ENCODE measurements around the gene YLPM1. TPM values are rescaled to one million over a fixed set of nuclear protein-coding genes. Genes with fewer than 3 reads are reported as not detected.

Gene YLPM1
- total and polyA plus RNA-seq, 10 of the 15 experiments (the other 5 are each of a cell fraction or from before 2014, with no cell fraction given): 11.1 to 48.2 (median 18.0) TPM

DNA sequence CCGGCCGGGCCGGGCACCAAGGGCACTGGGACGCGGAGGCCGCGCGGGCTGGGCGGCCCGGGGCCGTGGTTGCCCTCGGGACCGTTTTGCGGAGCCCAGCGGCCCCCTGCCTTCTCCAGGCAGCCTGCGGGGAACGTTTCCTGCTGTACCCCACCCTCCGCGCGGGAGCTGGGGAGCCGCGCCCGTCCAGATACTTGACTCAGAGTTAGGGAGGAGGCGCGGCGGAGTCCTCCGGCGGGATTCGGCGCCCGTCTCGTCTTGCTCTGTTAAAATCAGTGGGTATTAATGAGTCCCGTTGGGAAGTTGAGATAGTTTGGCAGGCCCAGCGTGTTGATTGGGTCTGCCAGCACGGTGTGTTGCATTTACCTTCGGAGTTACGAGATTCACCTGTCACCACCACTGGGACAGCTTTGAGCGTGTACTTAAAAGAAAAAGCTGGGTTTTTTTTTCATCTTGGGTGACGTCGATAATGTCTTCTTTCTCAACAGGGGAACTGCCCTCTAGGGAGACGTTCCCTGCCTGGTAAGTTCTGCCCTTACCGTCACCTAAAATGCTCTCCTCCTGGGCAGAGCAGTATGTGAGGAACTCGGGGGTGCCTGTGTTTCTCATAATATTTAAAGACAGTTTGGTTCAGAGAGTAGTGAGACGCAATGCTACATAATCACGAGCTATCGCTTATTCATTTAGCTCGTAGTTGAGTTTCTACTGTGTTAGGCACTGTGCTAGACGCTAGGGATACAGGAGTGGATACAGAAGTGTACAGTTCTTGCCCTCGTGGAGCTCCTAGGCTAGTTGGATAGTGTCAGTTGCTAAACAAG is 119.2 kb downstream of the YLPM1 start (continued):
- TF ChIP-seq RCOR1 (conservative IDR thresholded peaks at IDR 0.05; ENCODE audit: low read depth, low read length) (no peak), BCL11A (IDR thresholded peaks at IDR 0.05; ENCODE audit: low read depth, low read length) (0 out of 2 replicates have a peak, but pooled peaks have one; percentile 0), CHD2 (IDR thresholded peaks at IDR 0.05; ENCODE audit: borderline replicate concordance, low read depth, low read length) (no peak), TCF12 (IDR thresholded peaks at IDR 0.05; ENCODE audit: low read depth, low read length) (no peak), ZNF217 (IDR thresholded peaks at IDR 0.05) (no peak), NFIC (IDR thresholded peaks at IDR 0.05; ENCODE audit: low read depth, low read length) (no peak), ESRRA (IDR thresholded peaks at IDR 0.05; ENCODE audit: low read length) (no peak), MEF2B (IDR thresholded peaks at IDR 0.05; ENCODE audit: partially characterized antibody, poor library complexity, severe bottlenecking) (peak; percentile 16), NR2C1 (IDR thresholded peaks at IDR 0.05) (no peak), NFXL1 (IDR thresholded peaks at IDR 0.05; ENCODE audit: borderline replicate concordance) (0 out of 2 replicates have a peak, but pooled peaks have one; percentile 30), MXI1 (IDR thresholded peaks at IDR 0.05; ENCODE audit: low read depth, low read length) (0 out of 2 replicates have a peak, but pooled peaks have one; percentile 7), TBL1XR1 (IDR thresholded peaks at IDR 0.05; ENCODE audit: low read depth, low read length) (0 out of 2 replicates have a peak, but pooled peaks have one; percentile 13)
- TF ChIP-seq, protein P1, sequence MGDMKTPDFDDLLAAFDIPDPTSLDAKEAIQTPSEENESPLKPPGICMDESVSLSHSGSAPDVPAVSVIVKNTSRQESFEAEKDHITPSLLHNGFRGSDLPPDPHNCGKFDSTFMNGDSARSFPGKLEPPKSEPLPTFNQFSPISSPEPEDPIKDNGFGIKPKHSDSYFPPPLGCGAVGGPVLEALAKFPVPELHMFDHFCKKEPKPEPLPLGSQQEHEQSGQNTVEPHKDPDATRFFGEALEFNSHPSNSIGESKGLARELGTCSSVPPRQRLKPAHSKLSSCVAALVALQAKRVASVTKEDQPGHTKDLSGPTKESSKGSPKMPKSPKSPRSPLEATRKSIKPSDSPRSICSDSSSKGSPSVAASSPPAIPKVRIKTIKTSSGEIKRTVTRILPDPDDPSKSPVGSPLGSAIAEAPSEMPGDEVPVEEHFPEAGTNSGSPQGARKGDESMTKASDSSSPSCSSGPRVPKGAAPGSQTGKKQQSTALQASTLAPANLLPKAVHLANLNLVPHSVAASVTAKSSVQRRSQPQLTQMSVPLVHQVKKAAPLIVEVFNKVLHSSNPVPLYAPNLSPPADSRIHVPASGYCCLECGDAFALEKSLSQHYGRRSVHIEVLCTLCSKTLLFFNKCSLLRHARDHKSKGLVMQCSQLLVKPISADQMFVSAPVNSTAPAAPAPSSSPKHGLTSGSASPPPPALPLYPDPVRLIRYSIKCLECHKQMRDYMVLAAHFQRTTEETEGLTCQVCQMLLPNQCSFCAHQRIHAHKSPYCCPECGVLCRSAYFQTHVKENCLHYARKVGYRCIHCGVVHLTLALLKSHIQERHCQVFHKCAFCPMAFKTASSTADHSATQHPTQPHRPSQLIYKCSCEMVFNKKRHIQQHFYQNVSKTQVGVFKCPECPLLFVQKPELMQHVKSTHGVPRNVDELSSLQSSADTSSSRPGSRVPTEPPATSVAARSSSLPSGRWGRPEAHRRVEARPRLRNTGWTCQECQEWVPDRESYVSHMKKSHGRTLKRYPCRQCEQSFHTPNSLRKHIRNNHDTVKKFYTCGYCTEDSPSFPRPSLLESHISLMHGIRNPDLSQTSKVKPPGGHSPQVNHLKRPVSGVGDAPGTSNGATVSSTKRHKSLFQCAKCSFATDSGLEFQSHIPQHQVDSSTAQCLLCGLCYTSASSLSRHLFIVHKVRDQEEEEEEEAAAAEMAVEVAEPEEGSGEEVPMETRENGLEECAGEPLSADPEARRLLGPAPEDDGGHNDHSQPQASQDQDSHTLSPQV (IDR thresholded peaks at IDR 0.05): 0 out of 2 replicates have a peak, but pooled peaks have one; percentile 33
- TF ChIP-seq, protein P2, sequence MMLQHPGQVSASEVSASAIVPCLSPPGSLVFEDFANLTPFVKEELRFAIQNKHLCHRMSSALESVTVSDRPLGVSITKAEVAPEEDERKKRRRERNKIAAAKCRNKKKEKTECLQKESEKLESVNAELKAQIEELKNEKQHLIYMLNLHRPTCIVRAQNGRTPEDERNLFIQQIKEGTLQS (IDR thresholded peaks at IDR 0.05; ENCODE audit: borderline replicate concordance, extremely low read depth, low read depth, low read length): no peak
- TF ChIP-seq, protein P3, sequence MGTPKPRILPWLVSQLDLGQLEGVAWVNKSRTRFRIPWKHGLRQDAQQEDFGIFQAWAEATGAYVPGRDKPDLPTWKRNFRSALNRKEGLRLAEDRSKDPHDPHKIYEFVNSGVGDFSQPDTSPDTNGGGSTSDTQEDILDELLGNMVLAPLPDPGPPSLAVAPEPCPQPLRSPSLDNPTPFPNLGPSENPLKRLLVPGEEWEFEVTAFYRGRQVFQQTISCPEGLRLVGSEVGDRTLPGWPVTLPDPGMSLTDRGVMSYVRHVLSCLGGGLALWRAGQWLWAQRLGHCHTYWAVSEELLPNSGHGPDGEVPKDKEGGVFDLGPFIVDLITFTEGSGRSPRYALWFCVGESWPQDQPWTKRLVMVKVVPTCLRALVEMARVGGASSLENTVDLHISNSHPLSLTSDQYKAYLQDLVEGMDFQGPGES (IDR thresholded peaks at IDR 0.05): peak; percentile 29; the same call in 1 of the 2 replicates

Other genes starting within 250 kb of the YLPM1 start
Only the 7 nearest of the 8 such genes appear.
- gene LTBP2, start 151.1 kb upstream of the YLPM1 start, total RNA-seq (2014; rRNA removed): 0.06 and 0.16 TPM in 2 replicates
- gene LTBP2, start 151.1 kb upstream of the YLPM1 start, total RNA-seq (2014; rRNA removed; fragmentation: Illumina TruSeq; extraction: Trizol): under 0.01 TPM in 1 of 2 replicates, not detected in the other
- gene LTBP2, start 151.1 kb upstream of the YLPM1 start, total RNA-seq (2021): 0.10 and 0.16 TPM in 2 replicates
- gene LTBP2, start 151.1 kb upstream of the YLPM1 start, polyA plus RNA-seq (2011; rRNA removed): 0.05 and 0.10 TPM in 2 replicates
- gene LTBP2, start 151.1 kb upstream of the YLPM1 start, polyA plus RNA-seq (2014; fragmentation: Illumina TruSeq; extraction: Trizol): 0.03 TPM in 1 of 2 replicates, not detected in the other
- gene LTBP2, start 151.1 kb upstream of the YLPM1 start, polyA plus RNA-seq (2014; fragmentation: Nextera tagmentation; extraction: Ambion mirVana): under 1 TPM; 0.05 to 0.07 TPM
- 0.05 and 0.20 TPM in 2 replicates for gene LTBP2, start 151.1 kb upstream of the YLPM1 start, polyA plus RNA-seq (2014; rRNA removed)
- gene LTBP2, start 151.1 kb upstream of the YLPM1 start, polyA plus RNA-seq (2016; fragmentation: Nextera tagmentation; extraction: Ambion mirVana): under 1 TPM; 0.08 to 0.23 TPM
- gene AREL1, start 50.2 kb upstream of the YLPM1 start, total RNA-seq (2014; rRNA removed): 32.3 and 33.8 TPM in 2 replicates
- 20.1 and 22.5 TPM in 2 replicates for gene AREL1, start 50.2 kb upstream of the YLPM1 start, total RNA-seq (2014; rRNA removed; fragmentation: Illumina TruSeq; extraction: Trizol)
- 33.5 and 38.7 TPM in 2 replicates for gene AREL1, start 50.2 kb upstream of the YLPM1 start, total RNA-seq (2021)
- gene AREL1, start 50.2 kb upstream of the YLPM1 start, polyA plus RNA-seq (2011; rRNA removed): 29.3 and 40.4 TPM in 2 replicates
- gene AREL1, start 50.2 kb upstream of the YLPM1 start, polyA plus RNA-seq (2014; fragmentation: Illumina TruSeq; extraction: Trizol): 30.1 and 35.7 TPM in 2 replicates
- 1 to 10 TPM; 6.2 to 7.3 TPM for gene AREL1, start 50.2 kb upstream of the YLPM1 start, polyA plus RNA-seq (2014; fragmentation: Nextera tagmentation; extraction: Ambion mirVana)
- 24.2 and 27.3 TPM in 2 replicates for gene AREL1, start 50.2 kb upstream of the YLPM1 start, polyA plus RNA-seq (2014; rRNA removed)
- 10 to 100 TPM; 14.8 to 19.7 TPM for gene AREL1, start 50.2 kb upstream of the YLPM1 start, polyA plus RNA-seq (2016; fragmentation: Nextera tagmentation; extraction: Ambion mirVana)
- 14.5 and 17.7 TPM in 2 replicates for gene FCF1, start 50.2 kb upstream of the YLPM1 start, total RNA-seq (2014; rRNA removed)
- gene FCF1, start 50.2 kb upstream of the YLPM1 start, total RNA-seq (2014; rRNA removed; fragmentation: Illumina TruSeq; extraction: Trizol): 43.1 and 43.9 TPM in 2 replicates
- gene FCF1, start 50.2 kb upstream of the YLPM1 start, total RNA-seq (2021): 37.1 and 39.8 TPM in 2 replicates
- 55.5 and 78.4 TPM in 2 replicates for gene FCF1, start 50.2 kb upstream of the YLPM1 start, polyA plus RNA-seq (2011; rRNA removed)
- gene FCF1, start 50.2 kb upstream of the YLPM1 start, polyA plus RNA-seq (2014; fragmentation: Illumina TruSeq; extraction: Trizol): 88.7 and 136 TPM in 2 replicates
- gene FCF1, start 50.2 kb upstream of the YLPM1 start, polyA plus RNA-seq (2014; fragmentation: Nextera tagmentation; extraction: Ambion mirVana): 1 to 10 TPM; 6.2 to 9.7 TPM
- 33.8 and 35.2 TPM in 2 replicates for gene FCF1, start 50.2 kb upstream of the YLPM1 start, polyA plus RNA-seq (2014; rRNA removed)
- gene FCF1, start 50.2 kb upstream of the YLPM1 start, polyA plus RNA-seq (2016; fragmentation: Nextera tagmentation; extraction: Ambion mirVana): 10 to 100 TPM; 21.0 to 23.2 TPM
- gene PROX2, start 112.8 kb downstream of the YLPM1 start, total RNA-seq (2014; rRNA removed): 0.16 and 0.23 TPM in 2 replicates
- 0.27 and 0.37 TPM in 2 replicates for gene PROX2, start 112.8 kb downstream of the YLPM1 start, total RNA-seq (2014; rRNA removed; fragmentation: Illumina TruSeq; extraction: Trizol)
- gene PROX2, start 112.8 kb downstream of the YLPM1 start, total RNA-seq (2021): 0.11 and 0.33 TPM in 2 replicates
- gene PROX2, start 112.8 kb downstream of the YLPM1 start, polyA plus RNA-seq (2011; rRNA removed): 0.03 and 0.11 TPM in 2 replicates
- 0.16 TPM in 1 of 2 replicates, not detected in the other for gene PROX2, start 112.8 kb downstream of the YLPM1 start, polyA plus RNA-seq (2014; fragmentation: Illumina TruSeq; extraction: Trizol)
- under 1 TPM; 0.04 to 0.05 TPM for gene PROX2, start 112.8 kb downstream of the YLPM1 start, polyA plus RNA-seq (2014; fragmentation: Nextera tagmentation; extraction: Ambion mirVana)
- 0.08 and 0.12 TPM in 2 replicates for gene PROX2, start 112.8 kb downstream of the YLPM1 start, polyA plus RNA-seq (2014; rRNA removed)
- gene PROX2, start 112.8 kb downstream of the YLPM1 start, polyA plus RNA-seq (2016; fragmentation: Nextera tagmentation; extraction: Ambion mirVana): under 1 TPM; 0.28 to 0.42 TPM
- 64.7 and 67.0 TPM in 2 replicates for gene DLST, start 118.6 kb downstream of the YLPM1 start, total RNA-seq (2014; rRNA removed)
- gene DLST, start 118.6 kb downstream of the YLPM1 start, total RNA-seq (2014; rRNA removed; fragmentation: Illumina TruSeq; extraction: Trizol): 68.3 and 72.9 TPM in 2 replicates
- gene DLST, start 118.6 kb downstream of the YLPM1 start, total RNA-seq (2021): 118 and 126 TPM in 2 replicates
- gene DLST, start 118.6 kb downstream of the YLPM1 start, polyA plus RNA-seq (2011; rRNA removed): 127 and 141 TPM in 2 replicates
- 116 and 119 TPM in 2 replicates for gene DLST, start 118.6 kb downstream of the YLPM1 start, polyA plus RNA-seq (2014; fragmentation: Illumina TruSeq; extraction: Trizol)
- gene DLST, start 118.6 kb downstream of the YLPM1 start, polyA plus RNA-seq (2014; fragmentation: Nextera tagmentation; extraction: Ambion mirVana): 10 to 100 TPM in 1 of 2 experiments, 1 to 10 TPM in 1; 2.9 to 12.2 TPM
- gene DLST, start 118.6 kb downstream of the YLPM1 start, polyA plus RNA-seq (2014; rRNA removed): 113 and 116 TPM in 2 replicates
- gene DLST, start 118.6 kb downstream of the YLPM1 start, polyA plus RNA-seq (2016; fragmentation: Nextera tagmentation; extraction: Ambion mirVana): 10 to 100 TPM; 10.8 to 14.9 TPM
- 3.5 and 4.7 TPM in 2 replicates for gene RPS6KL1, start 159.9 kb downstream of the YLPM1 start, total RNA-seq (2014; rRNA removed)
- 1.9 and 2.1 TPM in 2 replicates for gene RPS6KL1, start 159.9 kb downstream of the YLPM1 start, total RNA-seq (2014; rRNA removed; fragmentation: Illumina TruSeq; extraction: Trizol)
- 2.8 and 4.2 TPM in 2 replicates for gene RPS6KL1, start 159.9 kb downstream of the YLPM1 start, total RNA-seq (2021)
- gene RPS6KL1, start 159.9 kb downstream of the YLPM1 start, polyA plus RNA-seq (2011; rRNA removed): 0.04 and 0.14 TPM in 2 replicates
- gene RPS6KL1, start 159.9 kb downstream of the YLPM1 start, polyA plus RNA-seq (2014; fragmentation: Illumina TruSeq; extraction: Trizol): 0.54 and 2.1 TPM in 2 replicates
- gene RPS6KL1, start 159.9 kb downstream of the YLPM1 start, polyA plus RNA-seq (2014; fragmentation: Nextera tagmentation; extraction: Ambion mirVana): under 1 TPM; 0.23 to 0.73 TPM
- 3.4 and 4.2 TPM in 2 replicates for gene RPS6KL1, start 159.9 kb downstream of the YLPM1 start, polyA plus RNA-seq (2014; rRNA removed)
- gene RPS6KL1, start 159.9 kb downstream of the YLPM1 start, polyA plus RNA-seq (2016; fragmentation: Nextera tagmentation; extraction: Ambion mirVana): 1 to 10 TPM; 1.3 to 2.0 TPM
- 0.76 and 0.79 TPM in 2 replicates for gene PGF, start 192.3 kb downstream of the YLPM1 start, total RNA-seq (2014; rRNA removed)
- gene PGF, start 192.3 kb downstream of the YLPM1 start, total RNA-seq (2014; rRNA removed; fragmentation: Illumina TruSeq; extraction: Trizol): 0.40 and 0.46 TPM in 2 replicates
- 1.0 and 1.1 TPM in 2 replicates for gene PGF, start 192.3 kb downstream of the YLPM1 start, total RNA-seq (2021)
- 2.4 and 5.5 TPM in 2 replicates for gene PGF, start 192.3 kb downstream of the YLPM1 start, polyA plus RNA-seq (2011; rRNA removed)
- 0.27 and 0.32 TPM in 2 replicates for gene PGF, start 192.3 kb downstream of the YLPM1 start, polyA plus RNA-seq (2014; fragmentation: Illumina TruSeq; extraction: Trizol)
- gene PGF, start 192.3 kb downstream of the YLPM1 start, polyA plus RNA-seq (2014; fragmentation: Nextera tagmentation; extraction: Ambion mirVana): under 1 TPM; 0.11 to 0.16 TPM
- 0.46 and 0.66 TPM in 2 replicates for gene PGF, start 192.3 kb downstream of the YLPM1 start, polyA plus RNA-seq (2014; rRNA removed)
- gene PGF, start 192.3 kb downstream of the YLPM1 start, polyA plus RNA-seq (2016; fragmentation: Nextera tagmentation; extraction: Ambion mirVana): 1 to 10 TPM; 3.5 to 4.2 TPM